Endometrium (tissue), 2 donors: ENCODE measurements around the gene MPRIP.
A peak's percentile ranks its signal among the peaks of the same experiment; 100 is the strongest.

Experiments
- FAIRE-seq: peaks from 2 replicates; lab custom pipeline; 2012; peaks lifted over from hg19 to GRCh38; lab: Jason Lieb, UNC
- donor health status: control.
- donor health status: control.

Gene MPRIP

GRCh38 chr17:17071531-17072360 is 29.5 kb downstream of the MPRIP start:
- FAIRE-seq: no peak

- FAIRE-seq: no peak
Measured at GRCh38 chr17:17072546-17072945, 30.3 kb downstream of the MPRIP start.

- no peak for FAIRE-seq
Measured at GRCh38 chr17:17073030-17073564, 30.8 kb downstream of the MPRIP start.

- no peak for FAIRE-seq
Measured at GRCh38 chr17:17073581-17074403, 31.5 kb downstream of the MPRIP start.

GRCh38 chr17:17075125-17075781 is 33.0 kb downstream of the MPRIP start:
- FAIRE-seq: peak; percentile 89

- no peak for FAIRE-seq
Measured at GRCh38 chr17:17076066-17076465, 33.8 kb downstream of the MPRIP start.

GRCh38 chr17:17077101-17077500 is 34.8 kb downstream of the MPRIP start:
- no peak for FAIRE-seq

GRCh38 chr17:17077861-17078732 is 35.8 kb downstream of the MPRIP start:
- no peak for FAIRE-seq

- no peak for FAIRE-seq
Measured at GRCh38 chr17:17078832-17079231, 36.6 kb downstream of the MPRIP start.

GRCh38 chr17:17079336-17079735 is 37.1 kb downstream of the MPRIP start:
- FAIRE-seq: no peak

- no peak for FAIRE-seq
Measured at GRCh38 chr17:17079761-17080160, 37.5 kb downstream of the MPRIP start.

GRCh38 chr17:17080181-17080631 is 37.9 kb downstream of the MPRIP start:
- no peak for FAIRE-seq

GRCh38 chr17:17080781-17081180 is 38.5 kb downstream of the MPRIP start:
- FAIRE-seq: no peak

- FAIRE-seq: no peak
Measured at GRCh38 chr17:17081304-17081940, 39.2 kb downstream of the MPRIP start.

GRCh38 chr17:17082878-17083277 is 40.6 kb downstream of the MPRIP start:
- no peak for FAIRE-seq

GRCh38 chr17:17084317-17084835 is 42.1 kb downstream of the MPRIP start:
- FAIRE-seq: no peak

GRCh38 chr17:17084941-17085340 is 42.7 kb downstream of the MPRIP start:
- no peak for FAIRE-seq

GRCh38 chr17:17086585-17086984 is 44.3 kb downstream of the MPRIP start:
- no peak for FAIRE-seq

GRCh38 chr17:17087424-17088015 is 45.3 kb downstream of the MPRIP start:
- no peak for FAIRE-seq

- no peak for FAIRE-seq
Measured at GRCh38 chr17:17088086-17088485, 45.8 kb downstream of the MPRIP start.
